MCF 10A (cell line): ENCODE data around the gene MOV10L1. TPM values are rescaled to one million over a fixed set of nuclear protein-coding genes. Genes with fewer than 3 reads are reported as not detected.

Experiments used
- BruUV-seq: library from RNA; stranded (reverse); fragments of 400-500 nt; replicated peaks from 2 replicates; lab custom pipeline; 2021; lab: Mats Ljungman, UMichigan
- CTCF ChIA-PET: fragments of 300-600 bp; sonication (Branson Sonifier 250); formaldehyde crosslinking; extraction: SDS; loops from one replicate; lab custom pipeline; 2021; ENCODE audit warnings: antibody characterized with exemption, inconsistent platforms; lab: Yijun Ruan, JAX
- POLR2A ChIA-PET: fragments of 300-600, 350-650 bp; sonication (Branson Sonifier 250); formaldehyde crosslinking; extraction: SDS; loops from one replicate; lab custom pipeline; 2020; ENCODE audit warnings: antibody characterized with exemption, inconsistent platforms; lab: Yijun Ruan, JAX
- DNase-seq: peaks from one replicate; pipeline ENCODE4 v3.0.0-alpha.2; 2018; ENCODE audit not compliant: unreplicated experiment
- H3K27ac Mint-ChIP-seq: one replicate; pipeline ENCODE4 v1.8.0; 2022; ENCODE audit warnings: mild to moderate bottlenecking, low read depth, mixed read lengths; ENCODE audit not compliant: unreplicated experiment
- H3K27me3 Mint-ChIP-seq: one replicate; pipeline ENCODE4 v1.8.0; 2022; ENCODE audit warnings: mixed read lengths; ENCODE audit not compliant: insufficient read depth, unreplicated experiment
- H3K36me3 Mint-ChIP-seq: one replicate; pipeline ENCODE4 v1.8.0; 2022; ENCODE audit warnings: mild to moderate bottlenecking, moderate library complexity, mixed read lengths; ENCODE audit not compliant: insufficient read depth, unreplicated experiment
- H3K4me1 Mint-ChIP-seq: one replicate; pipeline ENCODE4 v1.8.0; 2022; ENCODE audit warnings: mixed read lengths; ENCODE audit not compliant: insufficient read depth, unreplicated experiment
- H3K4me3 Mint-ChIP-seq: one replicate; pipeline ENCODE4 v1.8.0; 2022; ENCODE audit warnings: mild to moderate bottlenecking, moderate library complexity, mixed read lengths; ENCODE audit not compliant: unreplicated experiment
- H3K9me3 Mint-ChIP-seq: one replicate; pipeline ENCODE4 v1.8.0; 2022; ENCODE audit warnings: mixed read lengths; ENCODE audit not compliant: unreplicated experiment
- intact Hi-C: fragments of 100-400 bp; cut with micrococcal nuclease; formaldehyde crosslinking; loops from 2 replicates; pipeline ENCODE4 v1.14.1; 2022
- total RNA-seq: library from RNA; stranded (reverse); gene quantifications from 2 replicates; pipeline ENCODE4 v1.2.3, GENCODE V29; 2022
- TF ChIP-seq, protein P1 (sequence below): fragments of 200-600 bp; IDR thresholded peaks from one replicate; pipeline ENCODE4 v1.8.0; 2022; ENCODE audit warnings: antibody characterized with exemption, mild to moderate bottlenecking; ENCODE audit not compliant: unreplicated experiment

The MOV10L1 gene
- total RNA-seq, 1 experiment from 2014 or later = not detected

GRCh38 chr22:50138041-50138440 lies 48.2 kb downstream of the MOV10L1 start:
- H3K9me3 Mint-ChIP-seq = no peaks in the 10 kb centered on the region
- DNase-seq = no peak
- no TSS peak for BruUV-seq
- no peak overlapping the region for H3K27ac Mint-ChIP-seq
- H3K4me3 Mint-ChIP-seq = no peak overlapping the region
- TF ChIP-seq, protein P1, sequence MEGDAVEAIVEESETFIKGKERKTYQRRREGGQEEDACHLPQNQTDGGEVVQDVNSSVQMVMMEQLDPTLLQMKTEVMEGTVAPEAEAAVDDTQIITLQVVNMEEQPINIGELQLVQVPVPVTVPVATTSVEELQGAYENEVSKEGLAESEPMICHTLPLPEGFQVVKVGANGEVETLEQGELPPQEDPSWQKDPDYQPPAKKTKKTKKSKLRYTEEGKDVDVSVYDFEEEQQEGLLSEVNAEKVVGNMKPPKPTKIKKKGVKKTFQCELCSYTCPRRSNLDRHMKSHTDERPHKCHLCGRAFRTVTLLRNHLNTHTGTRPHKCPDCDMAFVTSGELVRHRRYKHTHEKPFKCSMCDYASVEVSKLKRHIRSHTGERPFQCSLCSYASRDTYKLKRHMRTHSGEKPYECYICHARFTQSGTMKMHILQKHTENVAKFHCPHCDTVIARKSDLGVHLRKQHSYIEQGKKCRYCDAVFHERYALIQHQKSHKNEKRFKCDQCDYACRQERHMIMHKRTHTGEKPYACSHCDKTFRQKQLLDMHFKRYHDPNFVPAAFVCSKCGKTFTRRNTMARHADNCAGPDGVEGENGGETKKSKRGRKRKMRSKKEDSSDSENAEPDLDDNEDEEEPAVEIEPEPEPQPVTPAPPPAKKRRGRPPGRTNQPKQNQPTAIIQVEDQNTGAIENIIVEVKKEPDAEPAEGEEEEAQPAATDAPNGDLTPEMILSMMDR = no peak
- intact Hi-C loops = no loop called here
- ChIA-PET CTCF (no interaction called here), POLR2A (no interaction called here)
- peaks cover 6% of the 10 kb centered on the region for H3K4me1 Mint-ChIP-seq
- no peaks in the 10 kb centered on the region for H3K36me3 Mint-ChIP-seq
- H3K27me3 Mint-ChIP-seq = no peaks in the 10 kb centered on the region

GRCh38 chr22:50138988-50139387 lies 49.2 kb downstream of the MOV10L1 start:
- TF ChIP-seq, protein P1 = no peak
- Mint-ChIP-seq H3K27ac (no peak overlapping the region), H3K36me3 (no peaks in the 10 kb centered on the region), H3K27me3 (no peaks in the 10 kb centered on the region), H3K9me3 (no peaks in the 10 kb centered on the region), H3K4me1 (peaks cover 6% of the 10 kb centered on the region), H3K4me3 (no peak overlapping the region)
- BruUV-seq = no TSS peak
- intact Hi-C loops = no loop called here
- ChIA-PET POLR2A (no interaction called here), CTCF (interaction anchor here (0.6 kb wide), 1 partner anchor 14 kb away, joined by 5 read pairs; no protein-coding TSS in a partner anchor)
- DNase-seq = no peak

DNA sequence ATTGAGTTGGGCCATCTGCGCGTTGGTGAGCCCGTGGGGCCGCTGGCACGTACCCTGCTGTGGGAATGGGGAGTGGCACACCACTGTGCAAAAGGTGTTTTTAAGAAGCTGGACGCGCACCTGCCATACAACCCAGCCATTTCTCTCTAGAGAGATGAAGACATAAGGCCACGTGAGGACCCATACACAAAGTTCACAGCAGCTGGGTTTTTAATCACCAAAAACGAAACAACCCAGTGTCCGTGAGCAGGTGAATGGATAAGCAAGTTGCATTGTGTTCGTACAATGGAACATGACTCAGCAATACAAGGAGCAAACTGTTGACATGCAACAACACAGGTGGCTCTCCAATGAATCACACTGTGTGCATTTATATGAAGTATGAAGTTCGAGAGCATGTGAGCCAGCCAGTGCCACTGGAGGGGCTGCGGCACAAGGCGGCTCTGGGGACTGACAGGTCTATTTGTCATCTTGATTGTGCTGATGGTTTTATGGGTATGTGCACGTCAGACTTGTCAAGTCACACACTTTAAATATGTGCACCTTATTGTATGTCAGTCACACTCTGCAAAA lies 50.1 kb downstream of the MOV10L1 start:
- BruUV-seq = no TSS peak
- TF ChIP-seq, protein P1 = no peak
- ChIA-PET CTCF (interaction anchor here (0.6 kb wide), 1 partner anchor 9 kb away, joined by 4 read pairs; no protein-coding TSS in a partner anchor), POLR2A (no interaction called here)
- H3K9me3 Mint-ChIP-seq = no peaks in the 10 kb centered on the region
- H3K4me1 Mint-ChIP-seq = peaks cover 6% of the 10 kb centered on the region
- peak; percentile 38 for DNase-seq
- no peaks in the 10 kb centered on the region for H3K36me3 Mint-ChIP-seq
- H3K27ac Mint-ChIP-seq = no peak overlapping the region
- H3K27me3 Mint-ChIP-seq = no peaks in the 10 kb centered on the region
- H3K4me3 Mint-ChIP-seq = no peak overlapping the region
- intact Hi-C loops = loop anchor here (10.0 kb wide), 1 partner anchor 355 kb away; no protein-coding TSS in a partner anchor

DNA sequence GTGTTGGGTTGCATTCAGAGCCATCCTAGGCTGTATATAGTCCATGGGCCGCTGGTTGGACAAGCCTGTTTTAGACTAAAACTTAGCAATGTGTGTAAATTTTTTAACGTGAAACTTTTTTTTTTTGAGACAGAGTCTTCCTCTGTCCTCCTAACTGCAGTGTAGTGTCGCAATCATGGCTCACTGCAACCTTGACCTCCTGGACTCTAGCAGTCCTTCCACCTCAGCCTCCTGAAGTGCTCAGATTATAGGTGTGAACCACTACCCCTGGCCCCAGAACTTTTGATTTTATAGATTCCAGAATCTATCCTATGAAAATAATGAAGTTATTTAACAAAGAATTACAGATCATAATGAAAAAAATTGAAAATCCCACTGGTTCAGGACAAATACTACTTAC lies 50.8 kb downstream of the MOV10L1 start:
- no peak overlapping the region for H3K27ac Mint-ChIP-seq
- intact Hi-C loops = loop anchor here (10.0 kb wide), 1 partner anchor 354 kb away; no protein-coding TSS in a partner anchor
- TF ChIP-seq, protein P1 = no peak

More for the DNA sequence above, 50.8 kb downstream of the MOV10L1 start:
- ChIA-PET POLR2A (no interaction called here), CTCF (interaction anchor here (0.6 to 1.2 kb wide), 2 partner anchors 14 to 36 kb away, joined by 3 to 8 read pairs; no protein-coding TSS in a partner anchor)
- H3K27me3 Mint-ChIP-seq = no peaks in the 10 kb centered on the region
- H3K36me3 Mint-ChIP-seq = no peaks in the 10 kb centered on the region
- H3K9me3 Mint-ChIP-seq = no peaks in the 10 kb centered on the region
- BruUV-seq = no TSS peak
- peak; percentile 14 for DNase-seq
- H3K4me3 Mint-ChIP-seq = no peak overlapping the region
- peaks cover 6% of the 10 kb centered on the region for H3K4me1 Mint-ChIP-seq
